Measurements from ENCODE around the gene ABCA4.

Gene ABCA4

DNA sequence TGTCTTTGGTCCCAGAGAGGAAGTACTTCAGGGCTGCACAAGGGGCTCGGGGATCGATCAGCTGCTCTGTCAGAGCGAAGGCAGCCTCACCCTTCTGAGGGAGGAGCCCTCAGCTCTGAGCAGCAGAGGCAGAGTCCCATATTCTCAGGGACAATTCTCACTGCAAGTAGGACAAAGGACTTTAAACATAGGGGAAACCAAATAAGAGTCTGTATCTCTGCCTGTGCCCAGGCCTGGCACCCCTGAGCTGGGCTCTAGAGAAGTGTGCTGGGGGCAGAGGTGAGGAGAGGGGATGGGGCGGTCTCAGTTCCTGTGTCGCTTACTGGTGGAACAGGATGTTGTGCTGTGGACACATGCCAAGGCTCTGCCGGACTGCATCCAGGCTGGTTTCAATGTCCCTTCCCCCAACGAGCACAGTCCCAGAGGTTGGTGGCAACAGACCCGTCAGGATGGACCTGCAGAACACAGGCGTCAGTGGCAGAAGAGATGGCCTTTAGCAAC, 76.6 kb downstream of the ABCA4 start:
- no peak for DNase-seq (ENCODE audit: low spot score)
- in situ Hi-C loops (cut with MboI; ENCODE audit: low pct_unique_long_range_greater_than_20kb, low sequenced_read_pairs, unreplicated experiment) = loop anchor here (25.0 kb wide), 1 partner anchor 418 kb away; no protein-coding TSS in a partner anchor
- TF ChIP-seq, protein P1, sequence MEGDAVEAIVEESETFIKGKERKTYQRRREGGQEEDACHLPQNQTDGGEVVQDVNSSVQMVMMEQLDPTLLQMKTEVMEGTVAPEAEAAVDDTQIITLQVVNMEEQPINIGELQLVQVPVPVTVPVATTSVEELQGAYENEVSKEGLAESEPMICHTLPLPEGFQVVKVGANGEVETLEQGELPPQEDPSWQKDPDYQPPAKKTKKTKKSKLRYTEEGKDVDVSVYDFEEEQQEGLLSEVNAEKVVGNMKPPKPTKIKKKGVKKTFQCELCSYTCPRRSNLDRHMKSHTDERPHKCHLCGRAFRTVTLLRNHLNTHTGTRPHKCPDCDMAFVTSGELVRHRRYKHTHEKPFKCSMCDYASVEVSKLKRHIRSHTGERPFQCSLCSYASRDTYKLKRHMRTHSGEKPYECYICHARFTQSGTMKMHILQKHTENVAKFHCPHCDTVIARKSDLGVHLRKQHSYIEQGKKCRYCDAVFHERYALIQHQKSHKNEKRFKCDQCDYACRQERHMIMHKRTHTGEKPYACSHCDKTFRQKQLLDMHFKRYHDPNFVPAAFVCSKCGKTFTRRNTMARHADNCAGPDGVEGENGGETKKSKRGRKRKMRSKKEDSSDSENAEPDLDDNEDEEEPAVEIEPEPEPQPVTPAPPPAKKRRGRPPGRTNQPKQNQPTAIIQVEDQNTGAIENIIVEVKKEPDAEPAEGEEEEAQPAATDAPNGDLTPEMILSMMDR (IDR thresholded peaks at IDR 0.05; ENCODE audit: extremely low read depth, insufficient read depth, missing control alignments) = no peak

DNA sequence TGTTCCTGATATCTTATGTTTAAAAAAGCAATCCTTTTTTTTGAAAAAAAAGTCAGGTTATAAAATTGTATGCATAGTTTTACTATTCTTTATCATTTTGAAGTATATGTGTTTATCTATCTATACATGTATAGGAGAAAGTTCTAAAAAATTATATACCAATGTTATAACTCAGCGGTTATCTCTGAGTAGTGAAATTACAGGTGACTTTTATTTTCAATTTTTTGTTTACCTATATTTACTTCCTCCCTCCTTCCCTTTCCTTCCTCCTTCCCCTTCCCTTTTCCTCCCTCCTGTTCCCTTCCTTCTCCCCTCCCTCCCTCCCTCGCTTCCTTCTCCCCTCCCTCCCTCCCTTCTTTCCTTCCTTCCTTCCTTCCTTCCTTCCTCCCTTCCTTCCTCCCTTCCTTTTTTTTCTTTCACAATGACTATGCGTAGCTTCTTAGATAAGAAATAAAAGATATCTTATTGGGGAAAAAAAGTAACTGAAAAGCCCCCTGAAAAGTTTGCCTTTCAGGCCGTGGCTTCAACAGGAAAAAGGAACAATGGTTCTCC, 77.1 kb downstream of the ABCA4 start:
- TF ChIP-seq, protein P1 (IDR thresholded peaks at IDR 0.05; ENCODE audit: extremely low read depth, insufficient read depth, missing control alignments) = no peak
- in situ Hi-C loops (cut with MboI; ENCODE audit: low pct_unique_long_range_greater_than_20kb, low sequenced_read_pairs, unreplicated experiment) = loop anchor here (25.0 kb wide), 1 partner anchor 418 kb away; no protein-coding TSS in a partner anchor

GRCh38 chr1:94042388-94042787, 78.6 kb downstream of the ABCA4 start:
- no peak for DNase-seq (ENCODE audit: low spot score)
- in situ Hi-C loops (cut with MboI; ENCODE audit: low pct_unique_long_range_greater_than_20kb, low sequenced_read_pairs, unreplicated experiment) = loop anchor here (25.0 kb wide), 1 partner anchor 420 kb away; no protein-coding TSS in a partner anchor
- TF ChIP-seq, protein P1 (IDR thresholded peaks at IDR 0.05; ENCODE audit: extremely low read depth, insufficient read depth, missing control alignments) = no peak

More for the DNA sequence above, 77.1 kb downstream of the ABCA4 start:
- DNase-seq (ENCODE audit: low spot score) = no peak

GRCh38 chr1:94039871-94040569, 80.9 kb downstream of the ABCA4 start:
- no peak for DNase-seq (ENCODE audit: low spot score)
- in situ Hi-C loops (cut with MboI; ENCODE audit: low pct_unique_long_range_greater_than_20kb, low sequenced_read_pairs, unreplicated experiment) = loop anchor here (25.0 kb wide), 1 partner anchor 422 kb away; no protein-coding TSS in a partner anchor
- TF ChIP-seq, protein P1 (IDR thresholded peaks at IDR 0.05; ENCODE audit: extremely low read depth, insufficient read depth, missing control alignments) = no peak

DNA sequence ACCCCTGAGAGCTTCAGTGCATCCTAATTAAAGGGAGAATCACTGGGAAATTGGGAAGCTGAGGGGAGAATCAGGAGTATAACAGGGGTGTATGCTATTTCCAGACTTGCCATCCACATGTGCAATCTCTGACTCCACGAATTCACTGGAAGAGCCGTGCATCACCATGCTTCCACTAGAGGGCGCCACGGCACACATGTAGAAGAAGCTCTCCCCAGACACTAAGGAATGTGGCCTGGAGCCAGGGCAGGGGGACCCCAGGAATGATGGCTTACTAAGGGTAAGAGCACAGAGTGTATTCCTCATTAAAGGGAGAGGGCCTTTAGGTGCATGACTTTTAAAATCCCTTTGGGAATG, 81.5 kb downstream of the ABCA4 start:
- TF ChIP-seq, protein P1 (IDR thresholded peaks at IDR 0.05; ENCODE audit: extremely low read depth, insufficient read depth, missing control alignments) = peak; percentile 90
- in situ Hi-C loops (cut with MboI; ENCODE audit: low pct_unique_long_range_greater_than_20kb, low sequenced_read_pairs, unreplicated experiment) = loop anchor here (25.0 kb wide), 1 partner anchor 423 kb away; no protein-coding TSS in a partner anchor
- DNase-seq (ENCODE audit: low spot score) = peak; percentile 42

GRCh38 chr1:94038511-94038910, 82.4 kb downstream of the ABCA4 start:
- in situ Hi-C loops (cut with MboI; ENCODE audit: low pct_unique_long_range_greater_than_20kb, low sequenced_read_pairs, unreplicated experiment) = loop anchor here (25.0 kb wide), 1 partner anchor 424 kb away; no protein-coding TSS in a partner anchor
- DNase-seq (ENCODE audit: low spot score) = no peak
- TF ChIP-seq, protein P1 (IDR thresholded peaks at IDR 0.05; ENCODE audit: extremely low read depth, insufficient read depth, missing control alignments) = no peak

All from GM13977 (cell line).